Stimulated activated CD4-positive, alpha-beta T cell treated with anti-CD3 and anti-CD28 coated beads, Interleukin-4, amount 100 ng/mL, for 4 hours (primary cell): ENCODE results near the gene PIAS2.
A peak's percentile ranks its signal among the peaks of the same experiment; 100 is the strongest.
"Not testable (repeated sequence)": the region's sequence is repeated elsewhere in the genome, so short reads cannot be mapped to it uniquely, and the experiment has no call there.

ENCODE experiments used
- DNase-seq, 2 experiments: peaks; one replicate each; pipeline ENCODE4 v3.0.0-alpha.2; 2020

The PIAS2 gene, protein sequence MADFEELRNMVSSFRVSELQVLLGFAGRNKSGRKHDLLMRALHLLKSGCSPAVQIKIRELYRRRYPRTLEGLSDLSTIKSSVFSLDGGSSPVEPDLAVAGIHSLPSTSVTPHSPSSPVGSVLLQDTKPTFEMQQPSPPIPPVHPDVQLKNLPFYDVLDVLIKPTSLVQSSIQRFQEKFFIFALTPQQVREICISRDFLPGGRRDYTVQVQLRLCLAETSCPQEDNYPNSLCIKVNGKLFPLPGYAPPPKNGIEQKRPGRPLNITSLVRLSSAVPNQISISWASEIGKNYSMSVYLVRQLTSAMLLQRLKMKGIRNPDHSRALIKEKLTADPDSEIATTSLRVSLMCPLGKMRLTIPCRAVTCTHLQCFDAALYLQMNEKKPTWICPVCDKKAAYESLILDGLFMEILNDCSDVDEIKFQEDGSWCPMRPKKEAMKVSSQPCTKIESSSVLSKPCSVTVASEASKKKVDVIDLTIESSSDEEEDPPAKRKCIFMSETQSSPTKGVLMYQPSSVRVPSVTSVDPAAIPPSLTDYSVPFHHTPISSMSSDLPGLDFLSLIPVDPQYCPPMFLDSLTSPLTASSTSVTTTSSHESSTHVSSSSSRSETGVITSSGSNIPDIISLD

DNA sequence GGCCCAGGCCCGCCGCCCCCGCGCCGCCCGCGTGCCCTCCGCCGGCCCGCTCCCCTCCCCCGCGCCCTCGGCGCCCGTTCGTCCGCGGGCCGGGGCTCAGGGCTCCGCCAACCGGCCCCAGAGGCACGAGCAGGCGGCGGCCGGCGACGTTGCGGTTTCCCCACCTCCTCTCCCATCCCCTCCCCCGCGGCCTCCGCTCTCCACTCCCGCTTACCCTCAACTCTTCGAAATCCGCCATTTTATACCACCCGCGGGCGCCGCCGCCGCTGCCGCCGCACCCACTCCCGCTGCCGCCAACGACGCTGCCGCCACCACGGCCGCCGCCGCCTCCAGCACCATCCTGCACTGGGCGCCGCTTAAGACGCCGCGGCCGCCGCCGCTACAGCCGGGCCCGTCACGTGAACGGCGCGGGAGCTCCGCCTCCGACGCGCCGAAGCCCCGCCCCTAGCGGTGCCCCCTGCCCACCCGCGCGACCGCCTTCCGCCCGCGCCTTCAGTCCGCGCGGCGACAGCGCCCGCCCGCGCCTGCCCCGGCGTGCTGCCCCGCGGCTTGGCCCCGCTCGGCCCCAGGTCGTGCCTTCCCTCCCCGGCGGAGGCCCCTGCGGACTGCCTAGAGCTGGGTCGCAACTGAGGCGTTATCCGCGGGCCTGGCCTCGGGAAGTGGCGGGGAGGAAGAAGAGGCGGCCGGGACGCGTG lies at the start of gene PIAS2, which contains the start of gene KATNAL2:
TSS of gene PIAS2 (minus strand) at position 400 of the 695 bp plus-strand sequence. CDS start at position 238, 162 bp downstream.
TSS of gene KATNAL2 (plus strand) at position 495 of the 695 bp plus-strand sequence. CDS start 29,271 bp downstream, outside the sequence.
- DNase-seq, result peak; percentile 73 to 76

DNA sequence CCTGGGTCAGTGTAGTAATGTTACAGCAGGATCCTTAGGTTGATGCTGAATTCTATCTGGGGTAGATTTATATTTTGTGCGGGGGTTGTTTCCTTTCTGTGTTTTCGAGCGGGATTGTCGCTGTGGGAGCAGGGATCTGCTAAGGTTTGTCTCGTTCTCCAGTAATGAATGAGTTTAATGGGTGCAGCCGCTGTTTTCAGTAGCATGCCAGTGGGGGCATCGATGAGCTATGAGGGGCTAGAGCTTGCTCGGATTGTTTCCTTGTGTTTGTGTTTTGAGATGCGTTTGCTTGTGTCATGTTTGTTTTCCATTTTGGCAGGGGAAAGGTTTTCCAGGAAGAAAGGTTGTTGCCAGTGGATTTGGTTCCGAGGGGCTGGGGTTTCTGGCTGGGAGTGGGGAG lies 49.0 kb upstream of the PIAS2 start:
- not testable (repeated sequence) for DNase-seq

DNA sequence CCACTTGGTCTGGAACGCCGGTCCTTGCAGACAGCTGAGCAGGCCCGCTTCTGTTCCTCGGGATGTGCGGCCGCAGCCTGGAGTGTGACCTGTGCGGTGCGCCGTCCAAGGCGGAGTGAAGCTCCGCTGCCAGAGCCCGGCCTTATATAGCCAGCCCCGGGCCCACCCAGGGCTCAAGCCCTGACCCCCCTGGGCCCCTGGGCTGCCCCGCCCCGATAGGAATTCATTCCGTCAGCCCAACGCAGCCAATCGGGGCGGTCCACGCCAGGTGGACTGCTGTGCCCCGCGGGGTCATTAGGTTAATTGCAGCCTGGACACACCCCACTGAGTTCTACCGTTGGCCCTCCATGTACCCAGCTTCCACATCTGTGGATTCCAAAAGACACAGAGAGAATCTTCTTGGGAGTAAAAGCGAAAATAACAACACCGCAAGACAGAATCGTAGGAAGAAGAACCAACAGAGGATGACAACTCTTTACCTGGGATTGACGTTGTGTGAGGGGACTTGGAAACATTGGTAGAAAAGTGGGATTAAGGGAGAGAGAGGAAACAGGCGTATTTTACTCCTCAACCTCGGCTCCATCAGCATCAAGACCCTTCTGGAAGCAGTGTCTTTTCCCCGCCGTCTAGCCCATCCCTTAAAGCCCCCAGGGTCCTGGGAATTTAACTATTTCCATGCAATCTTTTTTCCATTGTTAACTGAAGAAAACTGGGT lies 47.4 kb upstream of the PIAS2 start:
- not testable (repeated sequence) for DNase-seq

DNA sequence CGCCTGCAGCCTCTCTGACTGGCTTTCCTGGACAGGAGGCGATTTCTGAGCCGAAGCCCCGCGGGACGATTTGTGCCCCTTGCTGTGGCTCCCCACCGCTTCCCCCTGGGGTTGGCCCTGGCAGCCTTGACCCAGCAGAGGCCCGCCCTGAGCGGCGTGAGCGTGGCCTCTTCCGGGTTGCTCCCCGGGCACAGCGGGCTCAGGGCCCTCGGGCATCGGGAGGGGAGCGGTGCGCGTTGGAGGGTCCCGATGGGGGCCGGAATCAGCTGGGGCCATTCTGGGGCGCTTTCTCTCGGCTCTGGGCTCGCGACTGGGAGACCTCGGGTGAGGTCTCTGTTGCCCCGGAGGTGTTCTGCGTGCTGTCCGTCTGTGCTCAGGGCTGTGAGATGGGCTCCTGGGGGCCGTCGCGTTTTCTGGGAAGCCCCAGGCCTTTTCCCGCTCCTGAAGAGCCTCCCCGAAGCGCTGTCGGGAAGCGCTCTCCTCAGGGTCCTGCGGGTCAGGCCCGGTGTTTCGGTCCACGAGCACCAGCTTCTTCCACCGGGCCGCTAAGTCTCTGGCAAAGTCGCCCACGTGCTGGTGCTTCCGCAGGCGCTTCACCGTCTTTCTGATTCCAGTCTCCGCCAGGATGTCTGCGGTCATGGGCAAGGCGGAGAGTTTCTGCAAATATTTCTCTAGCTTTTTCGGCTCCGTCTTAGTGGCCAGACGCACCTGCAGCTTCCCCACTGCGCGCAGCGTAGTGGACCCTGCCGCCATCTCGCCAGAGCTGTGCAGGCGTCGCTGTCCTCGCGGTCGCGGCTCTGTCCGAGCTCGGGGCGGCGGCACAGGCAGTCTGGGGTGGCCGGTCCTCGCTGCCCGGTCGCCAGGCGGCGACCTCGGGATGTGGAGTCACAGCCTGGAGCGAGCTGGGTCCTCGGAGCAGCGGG lies 46.6 kb upstream of the PIAS2 start:
- DNase-seq, result not testable (repeated sequence)

DNA sequence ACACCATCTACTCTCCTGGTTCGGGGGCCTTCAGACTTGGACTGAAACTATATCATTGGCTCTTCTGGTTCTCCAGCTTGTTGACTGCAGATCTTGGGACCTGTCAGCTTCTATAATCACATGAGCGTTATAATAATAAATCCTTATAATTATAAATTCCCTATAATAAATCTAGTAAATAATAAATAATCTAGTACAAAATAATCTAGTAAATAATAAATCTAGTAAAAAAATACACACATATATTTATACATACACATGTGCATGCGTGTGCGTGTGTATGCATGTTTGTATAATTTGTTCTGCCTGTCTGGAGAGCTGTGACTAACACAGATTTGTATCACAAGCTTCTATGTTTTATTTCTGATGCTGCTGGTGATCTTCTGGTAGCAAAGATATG lies 40.9 kb upstream of the PIAS2 start:
- no peak for DNase-seq

DNA sequence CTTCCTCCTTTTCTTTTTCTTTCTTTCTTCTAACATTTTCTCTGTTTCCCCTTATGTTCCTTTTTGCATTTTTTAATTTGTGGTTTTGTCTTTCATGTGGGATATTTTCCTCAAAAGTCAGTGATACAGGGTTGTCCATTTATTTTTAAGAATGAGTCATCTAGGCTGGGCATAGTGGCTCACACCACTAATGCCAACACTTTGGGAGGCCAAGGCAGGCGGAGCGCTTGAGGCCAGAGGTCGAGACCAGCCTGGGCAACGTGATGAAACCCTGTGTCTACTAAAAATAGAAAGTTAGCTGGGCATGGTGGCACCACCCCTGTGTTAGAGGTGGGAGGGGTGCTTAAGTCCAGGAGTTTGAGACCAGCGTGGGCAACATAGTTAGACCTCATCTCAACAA lies 35.9 kb upstream of the PIAS2 start:
- no peak for DNase-seq

DNA sequence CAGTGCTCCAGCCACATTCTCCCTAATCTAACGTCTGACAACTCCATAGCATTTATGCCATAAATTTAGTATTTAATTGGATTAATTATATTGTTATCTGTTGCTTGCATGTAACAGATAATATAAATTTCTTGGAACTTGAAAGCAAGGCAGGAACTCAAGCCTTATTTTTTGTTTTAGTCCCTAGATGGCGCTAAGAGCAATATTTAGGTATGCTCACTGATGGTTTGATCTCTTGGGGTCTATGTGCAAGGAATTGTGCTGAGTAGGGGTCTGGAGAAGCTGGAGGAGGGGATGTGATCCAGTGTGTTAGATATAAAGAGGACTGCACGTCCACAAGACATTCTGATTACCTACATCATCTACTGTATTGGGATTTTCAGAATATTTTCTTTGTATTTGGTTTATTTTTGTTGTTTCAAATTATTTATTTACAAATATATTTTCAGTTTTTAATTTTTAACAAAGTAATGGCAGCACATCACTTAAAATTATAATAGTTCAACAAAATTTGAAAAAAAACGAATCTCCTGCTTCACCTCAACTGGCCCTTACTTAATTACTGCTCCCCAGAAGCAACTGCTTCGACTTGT lies 32.9 kb upstream of the PIAS2 start:
- DNase-seq, result no peak

DNA sequence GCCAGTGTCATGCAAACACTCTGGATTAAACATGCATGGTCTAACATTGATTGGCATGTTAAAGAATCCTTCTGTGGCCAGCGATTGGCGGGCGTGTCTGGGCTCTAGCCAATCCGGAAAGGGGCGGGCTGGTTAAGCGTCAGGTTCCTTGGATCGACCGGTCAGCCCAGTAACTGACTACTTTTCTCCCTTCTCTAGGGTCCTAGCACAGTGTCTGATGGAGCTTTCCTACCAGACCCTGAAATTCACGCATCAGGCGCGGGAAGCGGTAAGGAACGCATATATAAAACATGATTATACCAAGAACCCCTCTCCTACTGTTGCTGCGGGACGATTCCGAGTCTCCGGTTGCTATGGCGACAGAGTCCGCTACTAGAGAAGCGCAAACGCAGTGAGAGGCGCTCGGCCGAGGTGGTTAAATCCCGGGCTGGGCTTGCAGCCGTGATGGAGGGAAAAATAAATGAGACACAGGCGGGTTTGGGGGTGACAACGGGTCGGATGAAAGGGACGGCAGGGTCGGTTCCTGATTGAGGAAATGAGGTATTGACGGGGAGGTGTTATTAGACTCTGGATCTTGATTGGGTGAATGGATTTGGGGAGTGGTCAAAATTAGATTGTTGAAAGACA lies 29.5 kb upstream of the PIAS2 start:
- DNase-seq, result peak; percentile 29 to 41

DNA sequence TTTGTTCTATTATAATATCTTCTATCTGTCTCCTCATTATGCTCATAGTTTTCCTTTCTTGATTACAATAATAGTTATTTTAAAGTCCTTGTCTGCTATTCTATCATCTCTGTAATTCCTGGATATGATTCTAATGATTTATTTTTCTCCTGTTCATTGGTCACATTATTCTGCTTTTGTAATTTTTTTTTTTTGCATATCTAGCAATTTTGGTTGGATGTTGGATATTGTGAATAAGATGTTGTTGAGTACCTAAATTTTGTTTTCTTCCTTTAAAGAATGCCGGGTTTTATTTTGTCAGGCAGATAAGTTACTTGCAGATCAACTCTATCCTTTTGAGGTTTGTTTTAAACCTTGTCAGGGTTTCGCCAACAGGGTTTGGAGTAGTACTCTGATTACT lies 25.3 kb upstream of the PIAS2 start:
- no peak for DNase-seq

DNA sequence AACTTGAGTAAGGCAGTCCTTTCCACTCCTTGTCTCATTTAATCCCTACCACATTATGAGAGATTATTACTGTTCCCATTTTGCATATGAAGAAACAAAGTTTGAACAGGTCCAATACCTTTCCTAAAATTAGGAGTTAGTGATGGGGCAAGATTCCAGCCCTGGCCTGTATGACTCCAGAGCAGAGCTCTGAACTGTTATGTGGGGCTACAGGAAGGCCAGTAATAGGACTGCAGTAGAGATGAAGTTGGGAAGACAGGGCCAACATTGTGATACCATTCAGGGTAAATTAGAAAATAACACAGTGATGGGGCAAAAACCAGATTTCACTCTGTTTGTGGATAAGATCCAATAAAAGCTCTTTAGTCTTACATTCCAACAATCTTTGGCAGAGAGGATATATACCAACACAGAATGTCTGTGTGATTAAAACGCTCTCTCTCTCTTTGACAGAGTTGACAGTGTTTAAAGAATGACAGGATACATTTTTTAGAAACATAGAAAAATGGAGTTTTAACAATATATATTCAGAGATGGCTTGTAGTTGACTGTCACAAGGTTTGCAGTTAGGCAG lies 22.8 kb upstream of the PIAS2 start:
- no peak for DNase-seq

DNA sequence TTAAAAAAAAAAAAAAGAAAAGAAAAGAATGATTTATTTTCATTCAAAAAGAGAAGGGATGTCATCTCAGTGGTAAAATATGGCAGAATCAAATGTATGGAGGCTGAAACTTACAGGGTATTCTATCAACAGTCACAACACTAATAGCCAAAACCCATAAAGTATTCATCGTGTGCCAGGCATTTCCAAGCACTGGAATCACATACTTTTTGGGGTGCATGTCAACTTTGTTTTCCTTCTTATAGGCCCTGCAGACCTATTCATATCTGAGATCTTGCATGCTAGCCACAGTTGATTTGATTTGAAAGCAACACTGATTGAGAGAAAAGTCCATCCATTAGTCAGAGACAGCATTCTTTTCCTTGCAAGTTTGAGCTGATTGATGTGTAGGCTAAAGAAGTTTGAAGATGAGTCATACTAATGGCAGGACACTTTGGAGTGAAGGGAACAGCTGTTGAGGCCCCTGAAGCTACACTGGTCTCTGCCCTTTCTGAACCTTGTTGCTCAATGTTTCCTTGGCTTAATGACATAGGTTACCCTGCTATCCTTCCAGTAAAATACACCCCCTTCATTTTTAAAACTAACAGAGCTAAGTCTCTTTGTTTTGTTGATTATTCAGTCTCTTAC lies 22.1 kb upstream of the PIAS2 start:
- DNase-seq, result no peak

DNA sequence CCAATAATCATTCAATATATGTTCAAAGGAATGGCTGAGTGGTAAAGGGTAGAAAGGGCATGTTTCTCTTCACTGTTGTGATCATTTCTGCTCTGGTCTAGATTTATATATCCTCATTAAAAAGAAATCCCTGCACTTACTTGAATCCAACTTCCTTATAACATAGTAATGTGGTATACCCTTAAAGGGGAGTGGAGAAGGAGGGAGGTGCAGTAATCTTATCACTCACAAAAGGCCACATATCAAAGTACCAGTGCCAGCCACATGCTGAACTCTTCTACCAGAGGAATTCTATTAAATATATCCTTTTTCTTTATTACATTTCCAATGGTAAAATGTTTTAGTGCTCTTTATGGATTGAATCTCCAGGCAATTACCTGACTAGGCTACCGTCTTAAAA lies 3.3 kb upstream of the PIAS2 start:
- DNase-seq, result no peak

DNA sequence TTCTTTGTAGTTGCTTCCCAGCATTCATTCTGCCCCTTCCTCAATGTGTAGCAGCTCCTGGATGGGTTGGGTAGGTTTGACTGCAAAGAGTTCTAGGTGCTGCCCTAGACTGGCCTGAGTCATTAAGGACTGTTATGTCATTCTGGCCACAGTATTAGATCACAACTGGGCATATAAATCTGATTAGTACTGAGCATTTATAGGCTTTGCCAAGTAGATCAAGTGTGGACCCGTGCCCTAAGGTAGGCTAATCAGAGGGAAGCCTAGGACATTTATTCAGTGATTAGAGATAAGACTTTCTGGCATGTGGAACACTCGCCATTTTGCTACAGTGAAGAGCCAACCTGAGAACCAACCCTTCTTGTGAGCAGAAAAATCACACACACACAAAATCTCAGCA lies 2.8 kb upstream of the PIAS2 start:
- DNase-seq, result no peak

DNA sequence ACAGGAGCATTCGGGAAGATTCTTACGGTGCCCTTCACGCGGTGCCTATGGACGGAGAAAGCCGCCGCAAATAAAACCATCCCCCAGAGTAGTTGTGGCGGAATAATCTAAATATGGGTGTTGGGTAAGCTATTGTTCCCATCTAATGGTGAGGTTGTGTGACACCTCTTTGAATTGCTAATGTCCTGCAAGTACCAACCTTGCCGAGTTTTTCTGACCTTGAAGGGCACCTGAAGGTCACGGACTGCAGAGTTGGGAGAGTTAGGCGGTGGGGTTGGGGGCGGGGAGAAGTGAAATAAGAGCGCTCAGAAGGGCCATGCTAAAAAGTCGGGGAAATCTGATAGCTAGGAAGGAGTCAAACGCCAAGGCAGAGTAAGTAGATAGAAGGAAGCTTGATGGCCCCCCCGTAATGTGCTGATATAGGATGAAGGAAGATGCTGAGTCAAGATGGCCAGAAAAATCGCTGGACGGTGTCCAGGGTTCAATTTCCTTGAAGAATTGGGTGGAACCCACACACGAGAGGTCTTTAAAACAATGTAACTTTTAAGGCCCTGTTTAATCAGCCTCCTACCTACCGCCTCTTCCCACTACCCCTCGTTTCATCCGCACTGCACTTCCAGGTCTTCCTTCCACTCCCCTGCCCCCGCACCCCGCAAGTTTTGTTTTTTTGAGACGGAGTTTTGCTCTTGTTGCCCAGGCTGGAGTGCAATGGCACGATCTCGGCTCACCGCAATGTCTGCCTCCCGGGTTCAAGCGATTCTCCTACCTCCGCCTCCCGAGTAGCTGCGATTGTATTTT lies 695 bp upstream of the PIAS2 start:
- DNase-seq, result no peak

DNA sequence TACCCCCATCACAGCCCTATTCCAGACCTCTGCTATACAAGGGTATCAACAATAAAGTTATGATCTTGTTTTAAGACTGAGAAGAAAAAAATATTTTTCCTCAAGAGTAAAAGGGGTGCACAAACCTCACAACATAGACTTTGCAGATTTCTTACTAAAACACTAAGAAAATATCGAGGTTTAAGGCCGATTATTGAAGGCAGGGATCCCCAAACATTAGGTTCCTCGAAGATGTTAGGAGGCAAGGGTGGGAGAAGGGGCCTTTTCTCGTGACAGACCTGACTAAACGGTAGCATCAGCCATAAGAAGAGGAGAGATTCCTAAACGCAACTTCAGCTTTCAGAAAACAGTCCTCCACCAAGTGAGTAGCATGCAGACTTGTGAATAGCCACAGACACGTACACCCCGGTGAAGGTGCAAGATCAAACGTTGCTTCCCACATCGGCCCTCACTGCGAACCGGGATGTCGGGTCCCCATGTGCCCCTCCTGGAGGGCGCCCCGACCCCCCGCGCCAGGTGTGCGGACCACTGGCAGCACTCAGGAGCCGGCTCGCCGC lies 678 bp downstream of the PIAS2 start:
- peak in 1 of 2 experiments; percentile 27 for DNase-seq

DNA sequence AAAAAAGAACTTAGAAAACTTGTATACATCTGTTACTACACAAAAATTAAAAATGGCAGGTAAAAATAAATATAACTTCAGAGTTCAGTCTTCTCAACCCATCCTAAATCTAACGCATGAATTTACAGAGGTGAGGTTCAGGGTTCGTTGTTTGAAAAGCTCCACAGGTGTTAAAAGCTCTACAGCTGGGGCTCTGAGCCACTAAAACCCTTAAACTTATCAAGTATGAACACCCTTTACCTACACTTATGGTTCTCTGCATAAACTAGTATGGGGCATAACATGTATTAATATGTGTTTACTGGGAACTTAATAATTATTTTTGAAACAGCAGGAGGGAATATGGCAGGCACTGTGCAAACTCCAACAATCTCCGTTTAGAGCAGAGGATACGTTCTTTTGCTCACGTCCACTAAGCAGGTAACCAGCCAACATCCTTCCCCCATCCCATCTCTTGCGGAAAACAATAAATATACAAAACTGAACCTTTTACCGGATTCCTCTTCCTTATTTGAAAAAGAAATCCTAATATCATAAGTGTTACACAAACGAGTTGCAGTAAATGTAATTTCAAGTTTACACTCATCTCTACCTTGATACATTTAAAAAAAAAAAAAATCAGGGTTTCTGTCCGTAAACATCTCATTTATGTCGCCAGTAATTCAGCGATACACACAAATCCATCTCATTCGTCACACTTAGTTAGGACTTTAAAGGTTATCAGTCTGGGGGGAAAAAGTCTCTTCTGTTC lies 1.3 kb downstream of the PIAS2 start:
- DNase-seq, result no peak

DNA sequence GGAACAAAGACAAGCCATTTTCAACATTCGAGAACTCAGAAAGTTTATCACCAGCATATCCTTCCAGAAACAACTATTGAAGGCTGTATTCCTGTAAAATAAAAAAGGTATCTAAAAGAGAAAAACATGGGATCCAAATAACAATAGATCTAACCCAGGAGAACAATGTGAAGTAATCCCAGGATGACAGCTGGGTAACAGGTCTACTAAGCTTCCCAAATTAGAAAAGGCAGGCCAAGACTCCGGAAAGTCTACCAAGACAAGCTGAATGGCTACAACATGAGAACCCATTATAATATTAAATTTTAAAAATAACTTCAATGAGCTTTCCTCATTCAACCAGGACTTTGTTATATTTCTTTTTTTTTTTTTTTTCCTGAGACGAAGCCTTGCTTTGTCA lies 6.5 kb downstream of the PIAS2 start:
- DNase-seq, result no peak

DNA sequence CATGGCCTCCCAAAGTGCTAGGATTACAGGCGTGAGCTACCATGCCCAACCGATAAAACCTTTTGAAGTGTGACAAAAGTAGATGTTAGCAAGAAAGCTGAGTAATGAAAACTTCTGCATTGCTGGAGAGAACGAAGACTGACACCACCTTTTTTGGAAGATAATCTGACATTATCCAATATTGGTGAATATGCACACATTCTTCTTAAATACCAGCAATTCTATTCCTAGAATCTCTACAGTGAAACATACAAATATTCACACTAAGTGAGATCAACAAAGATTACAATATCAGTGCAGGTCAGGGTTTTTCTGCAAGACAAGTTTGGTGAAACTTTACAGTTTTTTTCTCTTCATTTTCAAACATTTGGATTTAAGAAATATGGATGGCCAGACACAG lies 7.8 kb downstream of the PIAS2 start:
- no peak for DNase-seq
